ENCODE data around the gene CHSY3. TPM values are rescaled to one million over a fixed set of nuclear protein-coding genes. Genes with fewer than 3 reads are reported as not detected.

CHSY3 gene
- total and polyA plus RNA-seq, 2 experiments from 2014 or later, result 0.44 to 3.0 TPM

DNA sequence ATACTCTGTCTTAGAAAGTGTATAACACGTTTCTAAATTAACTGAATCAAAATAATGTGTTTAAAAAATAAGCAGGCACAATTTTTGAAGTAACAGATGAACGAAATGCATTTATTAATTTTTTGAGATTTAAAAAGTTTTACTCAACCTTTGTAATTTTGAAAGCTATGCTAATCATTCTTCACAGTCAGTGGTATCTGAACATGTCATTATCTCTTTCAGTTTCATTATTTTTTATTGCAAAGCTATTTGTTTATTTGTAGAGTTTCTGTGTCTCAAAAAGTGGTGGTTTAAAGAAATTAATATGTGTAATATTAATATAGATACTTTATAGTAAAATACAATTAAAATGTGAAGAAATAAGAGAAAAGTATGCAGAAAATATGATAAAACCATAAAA lies 11.2 kb downstream of the CHSY3 start:
- no peak overlapping the region for H3K27ac ChIP-seq (ENCODE audit: low read depth)
- H3K36me3 Mint-ChIP-seq (ENCODE audit: low read depth), result peaks cover 3% of the 10 kb centered on the region; the same call in 2 of the 3 replicates
- no peaks in the 10 kb centered on the region for H4K20me1 ChIP-seq (replicated peaks; ENCODE audit: insufficient read depth)
- H3K27me3 ChIP-seq (ENCODE audit: insufficient read depth), result no peaks in the 10 kb centered on the region
- TF ChIP-seq NANOG (IDR thresholded peaks at IDR 0.05; ENCODE audit: borderline replicate concordance), result no peak
- no peak for TF ChIP-seq ZNF331 (CRISPR knock-in tag; IDR thresholded peaks at IDR 0.05; ENCODE audit: low read depth)
- no peak for TF ChIP-seq CREB1 (CRISPR knock-in tag; IDR thresholded peaks at IDR 0.05; ENCODE audit: low read depth)
- TF ChIP-seq, protein P1, sequence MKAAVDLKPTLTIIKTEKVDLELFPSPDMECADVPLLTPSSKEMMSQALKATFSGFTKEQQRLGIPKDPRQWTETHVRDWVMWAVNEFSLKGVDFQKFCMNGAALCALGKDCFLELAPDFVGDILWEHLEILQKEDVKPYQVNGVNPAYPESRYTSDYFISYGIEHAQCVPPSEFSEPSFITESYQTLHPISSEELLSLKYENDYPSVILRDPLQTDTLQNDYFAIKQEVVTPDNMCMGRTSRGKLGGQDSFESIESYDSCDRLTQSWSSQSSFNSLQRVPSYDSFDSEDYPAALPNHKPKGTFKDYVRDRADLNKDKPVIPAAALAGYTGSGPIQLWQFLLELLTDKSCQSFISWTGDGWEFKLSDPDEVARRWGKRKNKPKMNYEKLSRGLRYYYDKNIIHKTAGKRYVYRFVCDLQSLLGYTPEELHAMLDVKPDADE (IDR thresholded peaks at IDR 0.05), result no peak
- TF ChIP-seq EZH2 (IDR thresholded peaks at IDR 0.05; ENCODE audit: low read depth, unreplicated experiment), result no peak
- TF ChIP-seq, protein P2, sequence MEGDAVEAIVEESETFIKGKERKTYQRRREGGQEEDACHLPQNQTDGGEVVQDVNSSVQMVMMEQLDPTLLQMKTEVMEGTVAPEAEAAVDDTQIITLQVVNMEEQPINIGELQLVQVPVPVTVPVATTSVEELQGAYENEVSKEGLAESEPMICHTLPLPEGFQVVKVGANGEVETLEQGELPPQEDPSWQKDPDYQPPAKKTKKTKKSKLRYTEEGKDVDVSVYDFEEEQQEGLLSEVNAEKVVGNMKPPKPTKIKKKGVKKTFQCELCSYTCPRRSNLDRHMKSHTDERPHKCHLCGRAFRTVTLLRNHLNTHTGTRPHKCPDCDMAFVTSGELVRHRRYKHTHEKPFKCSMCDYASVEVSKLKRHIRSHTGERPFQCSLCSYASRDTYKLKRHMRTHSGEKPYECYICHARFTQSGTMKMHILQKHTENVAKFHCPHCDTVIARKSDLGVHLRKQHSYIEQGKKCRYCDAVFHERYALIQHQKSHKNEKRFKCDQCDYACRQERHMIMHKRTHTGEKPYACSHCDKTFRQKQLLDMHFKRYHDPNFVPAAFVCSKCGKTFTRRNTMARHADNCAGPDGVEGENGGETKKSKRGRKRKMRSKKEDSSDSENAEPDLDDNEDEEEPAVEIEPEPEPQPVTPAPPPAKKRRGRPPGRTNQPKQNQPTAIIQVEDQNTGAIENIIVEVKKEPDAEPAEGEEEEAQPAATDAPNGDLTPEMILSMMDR (conservative IDR thresholded peaks at IDR 0.05; ENCODE audit: low read depth in 2 of 2), result no peak
- TF ChIP-seq JUNB (IDR thresholded peaks at IDR 0.05; ENCODE audit: unreplicated experiment), result no peak
- TF ChIP-seq ZNF114 (CRISPR knock-in tag; IDR thresholded peaks at IDR 0.05), result no peak
- TF ChIP-seq, protein P3, sequence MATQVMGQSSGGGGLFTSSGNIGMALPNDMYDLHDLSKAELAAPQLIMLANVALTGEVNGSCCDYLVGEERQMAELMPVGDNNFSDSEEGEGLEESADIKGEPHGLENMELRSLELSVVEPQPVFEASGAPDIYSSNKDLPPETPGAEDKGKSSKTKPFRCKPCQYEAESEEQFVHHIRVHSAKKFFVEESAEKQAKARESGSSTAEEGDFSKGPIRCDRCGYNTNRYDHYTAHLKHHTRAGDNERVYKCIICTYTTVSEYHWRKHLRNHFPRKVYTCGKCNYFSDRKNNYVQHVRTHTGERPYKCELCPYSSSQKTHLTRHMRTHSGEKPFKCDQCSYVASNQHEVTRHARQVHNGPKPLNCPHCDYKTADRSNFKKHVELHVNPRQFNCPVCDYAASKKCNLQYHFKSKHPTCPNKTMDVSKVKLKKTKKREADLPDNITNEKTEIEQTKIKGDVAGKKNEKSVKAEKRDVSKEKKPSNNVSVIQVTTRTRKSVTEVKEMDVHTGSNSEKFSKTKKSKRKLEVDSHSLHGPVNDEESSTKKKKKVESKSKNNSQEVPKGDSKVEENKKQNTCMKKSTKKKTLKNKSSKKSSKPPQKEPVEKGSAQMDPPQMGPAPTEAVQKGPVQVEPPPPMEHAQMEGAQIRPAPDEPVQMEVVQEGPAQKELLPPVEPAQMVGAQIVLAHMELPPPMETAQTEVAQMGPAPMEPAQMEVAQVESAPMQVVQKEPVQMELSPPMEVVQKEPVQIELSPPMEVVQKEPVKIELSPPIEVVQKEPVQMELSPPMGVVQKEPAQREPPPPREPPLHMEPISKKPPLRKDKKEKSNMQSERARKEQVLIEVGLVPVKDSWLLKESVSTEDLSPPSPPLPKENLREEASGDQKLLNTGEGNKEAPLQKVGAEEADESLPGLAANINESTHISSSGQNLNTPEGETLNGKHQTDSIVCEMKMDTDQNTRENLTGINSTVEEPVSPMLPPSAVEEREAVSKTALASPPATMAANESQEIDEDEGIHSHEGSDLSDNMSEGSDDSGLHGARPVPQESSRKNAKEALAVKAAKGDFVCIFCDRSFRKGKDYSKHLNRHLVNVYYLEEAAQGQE (IDR thresholded peaks at IDR 0.05; ENCODE audit: unreplicated experiment), result no peak
- TF ChIP-seq STAT1 (IDR thresholded peaks at IDR 0.05; ENCODE audit: unreplicated experiment), result no peak
- TF ChIP-seq, protein P4, sequence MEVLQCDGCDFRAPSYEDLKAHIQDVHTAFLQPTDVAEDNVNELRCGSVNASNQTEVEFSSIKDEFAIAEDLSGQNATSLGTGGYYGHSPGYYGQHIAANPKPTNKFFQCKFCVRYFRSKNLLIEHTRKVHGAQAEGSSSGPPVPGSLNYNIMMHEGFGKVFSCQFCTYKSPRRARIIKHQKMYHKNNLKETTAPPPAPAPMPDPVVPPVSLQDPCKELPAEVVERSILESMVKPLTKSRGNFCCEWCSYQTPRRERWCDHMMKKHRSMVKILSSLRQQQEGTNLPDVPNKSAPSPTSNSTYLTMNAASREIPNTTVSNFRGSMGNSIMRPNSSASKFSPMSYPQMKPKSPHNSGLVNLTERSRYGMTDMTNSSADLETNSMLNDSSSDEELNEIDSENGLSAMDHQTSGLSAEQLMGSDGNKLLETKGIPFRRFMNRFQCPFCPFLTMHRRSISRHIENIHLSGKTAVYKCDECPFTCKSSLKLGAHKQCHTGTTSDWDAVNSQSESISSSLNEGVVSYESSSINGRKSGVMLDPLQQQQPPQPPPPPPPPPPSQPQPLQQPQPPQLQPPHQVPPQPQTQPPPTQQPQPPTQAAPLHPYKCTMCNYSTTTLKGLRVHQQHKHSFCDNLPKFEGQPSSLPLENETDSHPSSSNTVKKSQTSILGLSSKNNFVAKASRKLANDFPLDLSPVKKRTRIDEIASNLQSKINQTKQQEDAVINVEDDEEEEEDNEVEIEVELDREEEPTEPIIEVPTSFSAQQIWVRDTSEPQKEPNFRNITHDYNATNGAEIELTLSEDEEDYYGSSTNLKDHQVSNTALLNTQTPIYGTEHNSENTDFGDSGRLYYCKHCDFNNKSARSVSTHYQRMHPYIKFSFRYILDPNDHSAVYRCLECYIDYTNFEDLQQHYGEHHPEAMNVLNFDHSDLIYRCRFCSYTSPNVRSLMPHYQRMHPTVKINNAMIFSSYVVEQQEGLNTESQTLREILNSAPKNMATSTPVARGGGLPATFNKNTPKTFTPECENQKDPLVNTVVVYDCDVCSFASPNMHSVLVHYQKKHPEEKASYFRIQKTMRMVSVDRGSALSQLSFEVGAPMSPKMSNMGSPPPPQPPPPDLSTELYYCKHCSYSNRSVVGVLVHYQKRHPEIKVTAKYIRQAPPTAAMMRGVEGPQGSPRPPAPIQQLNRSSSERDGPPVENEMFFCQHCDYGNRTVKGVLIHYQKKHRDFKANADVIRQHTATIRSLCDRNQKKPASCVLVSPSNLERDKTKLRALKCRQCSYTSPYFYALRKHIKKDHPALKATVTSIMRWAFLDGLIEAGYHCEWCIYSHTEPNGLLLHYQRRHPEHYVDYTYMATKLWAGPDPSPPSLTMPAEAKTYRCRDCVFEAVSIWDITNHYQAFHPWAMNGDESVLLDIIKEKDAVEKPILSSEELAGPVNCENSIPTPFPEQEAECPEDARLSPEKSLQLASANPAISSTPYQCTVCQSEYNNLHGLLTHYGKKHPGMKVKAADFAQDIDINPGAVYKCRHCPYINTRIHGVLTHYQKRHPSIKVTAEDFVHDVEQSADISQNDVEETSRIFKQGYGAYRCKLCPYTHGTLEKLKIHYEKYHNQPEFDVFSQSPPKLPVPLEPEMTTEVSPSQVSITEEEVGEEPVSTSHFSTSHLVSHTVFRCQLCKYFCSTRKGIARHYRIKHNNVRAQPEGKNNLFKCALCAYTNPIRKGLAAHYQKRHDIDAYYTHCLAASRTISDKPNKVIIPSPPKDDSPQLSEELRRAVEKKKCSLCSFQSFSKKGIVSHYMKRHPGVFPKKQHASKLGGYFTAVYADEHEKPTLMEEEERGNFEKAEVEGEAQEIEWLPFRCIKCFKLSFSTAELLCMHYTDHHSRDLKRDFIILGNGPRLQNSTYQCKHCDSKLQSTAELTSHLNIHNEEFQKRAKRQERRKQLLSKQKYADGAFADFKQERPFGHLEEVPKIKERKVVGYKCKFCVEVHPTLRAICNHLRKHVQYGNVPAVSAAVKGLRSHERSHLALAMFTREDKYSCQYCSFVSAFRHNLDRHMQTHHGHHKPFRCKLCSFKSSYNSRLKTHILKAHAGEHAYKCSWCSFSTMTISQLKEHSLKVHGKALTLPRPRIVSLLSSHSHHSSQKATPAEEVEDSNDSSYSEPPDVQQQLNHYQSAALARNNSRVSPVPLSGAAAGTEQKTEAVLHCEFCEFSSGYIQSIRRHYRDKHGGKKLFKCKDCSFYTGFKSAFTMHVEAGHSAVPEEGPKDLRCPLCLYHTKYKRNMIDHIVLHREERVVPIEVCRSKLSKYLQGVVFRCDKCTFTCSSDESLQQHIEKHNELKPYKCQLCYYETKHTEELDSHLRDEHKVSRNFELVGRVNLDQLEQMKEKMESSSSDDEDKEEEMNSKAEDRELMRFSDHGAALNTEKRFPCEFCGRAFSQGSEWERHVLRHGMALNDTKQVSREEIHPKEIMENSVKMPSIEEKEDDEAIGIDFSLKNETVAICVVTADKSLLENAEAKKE (CRISPR knock-in tag; IDR thresholded peaks at IDR 0.05), result no peak
- no peak for TF ChIP-seq EZH2phosphoT487 (IDR thresholded peaks at IDR 0.05; ENCODE audit: unreplicated experiment)
- TF ChIP-seq POLR2AphosphoS5 (IDR thresholded peaks at IDR 0.05; ENCODE audit: low read depth), result no peak
- H3K4me3 Mint-ChIP-seq, result no peak overlapping the region
- H3F3A ChIP-seq (replicated peaks; ENCODE audit: low read depth), result no peaks in the 10 kb centered on the region
- no peak overlapping the region for H2AFZ ChIP-seq
- H3K79me2 ChIP-seq (replicated peaks; ENCODE audit: insufficient read depth), result no peaks in the 10 kb centered on the region
- H3K27ac Mint-ChIP-seq, result no peak overlapping the region
- no peaks in the 10 kb centered on the region for H3K9me3 Mint-ChIP-seq
- H3K27me3 Mint-ChIP-seq (ENCODE audit: insufficient read depth, low read depth, poor library complexity), result no peaks in the 10 kb centered on the region
- no peak overlapping the region for H3K4me3 ChIP-seq
- peaks cover 12% of the 10 kb centered on the region for H3K4me1 Mint-ChIP-seq
- no peak for DNase-seq (ENCODE audit: low spot score)
- no peak for ATAC-seq
- no peaks in the 10 kb centered on the region for H3K36me3 ChIP-seq (ENCODE audit: insufficient read depth)
- H3K9me2 ChIP-seq (ENCODE audit: insufficient read depth), result no peaks in the 10 kb centered on the region
- H3K4me1 ChIP-seq (ENCODE audit: insufficient read depth), result peaks cover 15% of the 10 kb centered on the region
- no peak overlapping the region for H3K4me2 ChIP-seq

All from GM23338 (cell line).